Measurements from ENCODE around the gene LMBRD1.
"Not testable (repeated sequence)": the region's sequence is repeated elsewhere in the genome, so short reads cannot be mapped to it uniquely, and the experiment has no call there.

The LMBRD1 gene

GRCh38 chr6:69680302-69680701 lies 116.5 kb downstream of the LMBRD1 start:
- TF ChIP-seq CTCF (IDR thresholded peaks at IDR 0.05; ENCODE audit: insufficient read depth, low read length, poor library complexity, severe bottlenecking) (no peak), EZH2phosphoT487 (conservative IDR thresholded peaks at IDR 0.05; ENCODE audit: low read length) (no peak)
- Histone ChIP-seq H3K9me3 (ENCODE audit: insufficient read depth, low read length) (no peaks in the 10 kb centered on the region), H2AFZ (ENCODE audit: low read depth, low read length, severe bottlenecking) (no peak overlapping the region), H4K20me1 (ENCODE audit: low read depth, low read length) (no peaks in the 10 kb centered on the region), H3K4me2 (ENCODE audit: low read depth, low read length, poor library complexity, severe bottlenecking) (no peak overlapping the region), H3K9ac (ENCODE audit: low read length) (no peak overlapping the region), H3K9me2 (replicated peaks; ENCODE audit: insufficient read depth, low read length) (no peaks in the 10 kb centered on the region), H3K27ac (ENCODE audit: low read depth, low read length) (no peak overlapping the region), H3K36me3 (ENCODE audit: low read length) (peaks cover 13% of the 10 kb centered on the region), H3K27me3 (ENCODE audit: low read length) (no peaks in the 10 kb centered on the region), H3K4me3 (ENCODE audit: insufficient read depth, low read length, poor library complexity, severe bottlenecking) (no peak overlapping the region), H3K79me2 (ENCODE audit: insufficient read depth, low read length) (no peaks in the 10 kb centered on the region), H3F3A (ENCODE audit: insufficient read depth) (no peaks in the 10 kb centered on the region)

- Histone ChIP-seq H3K9ac (ENCODE audit: low read length) (no peak overlapping the region), H3K27me3 (ENCODE audit: low read length) (no peaks in the 10 kb centered on the region), H3K79me2 (ENCODE audit: insufficient read depth, low read length) (no peaks in the 10 kb centered on the region), H3K9me2 (replicated peaks; ENCODE audit: insufficient read depth, low read length) (no peaks in the 10 kb centered on the region), H3K9me3 (ENCODE audit: insufficient read depth, low read length) (no peaks in the 10 kb centered on the region), H2AFZ (ENCODE audit: low read depth, low read length, severe bottlenecking) (no peak overlapping the region), H3K4me3 (ENCODE audit: insufficient read depth, low read length, poor library complexity, severe bottlenecking) (no peak overlapping the region), H3K4me2 (ENCODE audit: low read depth, low read length, poor library complexity, severe bottlenecking) (no peak overlapping the region), H3K27ac (ENCODE audit: low read depth, low read length) (no peak overlapping the region), H3F3A (ENCODE audit: insufficient read depth) (no peaks in the 10 kb centered on the region), H4K20me1 (ENCODE audit: low read depth, low read length) (no peaks in the 10 kb centered on the region), H3K36me3 (ENCODE audit: low read length) (peaks cover 9% of the 10 kb centered on the region)
- TF ChIP-seq EZH2phosphoT487 (conservative IDR thresholded peaks at IDR 0.05; ENCODE audit: low read length) (no peak), CTCF (IDR thresholded peaks at IDR 0.05; ENCODE audit: insufficient read depth, low read length, poor library complexity, severe bottlenecking) (no peak)
Measured at GRCh38 chr6:69673298-69673697, 123.5 kb downstream of the LMBRD1 start.

- H3K9me3 ChIP-seq (ENCODE audit: insufficient read depth, low read length): no peaks in the 10 kb centered on the region
- no peaks in the 10 kb centered on the region for H3K27me3 ChIP-seq (ENCODE audit: low read length)
- no peak overlapping the region for H3K9ac ChIP-seq (ENCODE audit: low read length)
- H3F3A ChIP-seq (ENCODE audit: insufficient read depth): no peaks in the 10 kb centered on the region
- H2AFZ ChIP-seq (ENCODE audit: low read depth, low read length, severe bottlenecking): no peak overlapping the region
- H3K9me2 ChIP-seq (replicated peaks; ENCODE audit: insufficient read depth, low read length): no peaks in the 10 kb centered on the region
- H3K36me3 ChIP-seq (ENCODE audit: low read length): no peaks in the 10 kb centered on the region
- no peaks in the 10 kb centered on the region for H3K79me2 ChIP-seq (ENCODE audit: insufficient read depth, low read length)
- H4K20me1 ChIP-seq (ENCODE audit: low read depth, low read length): no peaks in the 10 kb centered on the region
- no peak overlapping the region for H3K4me3 ChIP-seq (ENCODE audit: insufficient read depth, low read length, poor library complexity, severe bottlenecking)
- H3K4me2 ChIP-seq (ENCODE audit: low read depth, low read length, poor library complexity, severe bottlenecking): no peak overlapping the region
- TF ChIP-seq EZH2phosphoT487 (conservative IDR thresholded peaks at IDR 0.05; ENCODE audit: low read length) (no peak), CTCF (IDR thresholded peaks at IDR 0.05; ENCODE audit: insufficient read depth, low read length, poor library complexity, severe bottlenecking) (no peak)
- no peak overlapping the region for H3K27ac ChIP-seq (ENCODE audit: low read depth, low read length)
Measured at GRCh38 chr6:69668916-69669315, 127.9 kb downstream of the LMBRD1 start.

- H3K27me3 ChIP-seq (ENCODE audit: low read length); H3K9me2 ChIP-seq (replicated peaks; ENCODE audit: insufficient read depth, low read length); H2AFZ ChIP-seq (ENCODE audit: low read depth, low read length, severe bottlenecking); H3K4me3 ChIP-seq (ENCODE audit: insufficient read depth, low read length, poor library complexity, severe bottlenecking); H3K9me3 ChIP-seq (ENCODE audit: insufficient read depth, low read length); H3F3A ChIP-seq (ENCODE audit: insufficient read depth); H4K20me1 ChIP-seq (ENCODE audit: low read depth, low read length); H3K36me3 ChIP-seq (ENCODE audit: low read length); H3K4me2 ChIP-seq (ENCODE audit: low read depth, low read length, poor library complexity, severe bottlenecking); H3K9ac ChIP-seq (ENCODE audit: low read length); H3K27ac ChIP-seq (ENCODE audit: low read depth, low read length); H3K79me2 ChIP-seq (ENCODE audit: insufficient read depth, low read length): not testable (repeated sequence)
Measured at GRCh38 chr6:69666779-69667178, 130.0 kb downstream of the LMBRD1 start.

Measured in SU-DHL-6 (cell line).